NK-92 (cell line): ENCODE results near the gene LAMC1.

Source experiments
- DNase-seq: peaks from one replicate; lab custom pipeline; 2025; ENCODE audit not compliant: unreplicated experiment; lab: John Stamatoyannopoulos, UW

Gene LAMC1

DNA sequence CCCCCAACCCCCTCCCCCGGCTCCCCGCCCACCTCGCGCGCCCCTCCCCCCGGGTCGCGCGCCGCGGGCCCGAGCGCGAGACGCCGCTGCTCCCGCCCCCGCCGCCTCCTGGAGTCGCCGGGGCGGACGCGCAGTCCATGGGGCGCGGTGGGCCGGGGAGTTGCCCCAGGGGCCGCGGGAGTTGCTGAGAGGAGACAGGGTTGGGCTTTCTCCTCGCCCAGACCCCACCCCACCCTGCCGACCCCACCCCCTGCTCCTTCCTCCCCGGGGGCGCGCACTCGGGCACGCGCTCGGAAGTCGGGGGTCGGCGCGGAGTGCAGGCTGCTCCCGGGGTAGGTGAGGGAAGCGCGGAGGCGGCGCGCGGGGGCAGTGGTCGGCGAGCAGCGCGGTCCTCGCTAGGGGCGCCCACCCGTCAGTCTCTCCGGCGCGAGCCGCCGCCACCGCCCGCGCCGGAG is at the start of gene LAMC1:
Gene LAMC1, plus strand, starts transcription at position 275 of the 455 bp plus-strand sequence. CDS start 297 bp downstream, outside the sequence.
- no peak for DNase-seq

DNA sequence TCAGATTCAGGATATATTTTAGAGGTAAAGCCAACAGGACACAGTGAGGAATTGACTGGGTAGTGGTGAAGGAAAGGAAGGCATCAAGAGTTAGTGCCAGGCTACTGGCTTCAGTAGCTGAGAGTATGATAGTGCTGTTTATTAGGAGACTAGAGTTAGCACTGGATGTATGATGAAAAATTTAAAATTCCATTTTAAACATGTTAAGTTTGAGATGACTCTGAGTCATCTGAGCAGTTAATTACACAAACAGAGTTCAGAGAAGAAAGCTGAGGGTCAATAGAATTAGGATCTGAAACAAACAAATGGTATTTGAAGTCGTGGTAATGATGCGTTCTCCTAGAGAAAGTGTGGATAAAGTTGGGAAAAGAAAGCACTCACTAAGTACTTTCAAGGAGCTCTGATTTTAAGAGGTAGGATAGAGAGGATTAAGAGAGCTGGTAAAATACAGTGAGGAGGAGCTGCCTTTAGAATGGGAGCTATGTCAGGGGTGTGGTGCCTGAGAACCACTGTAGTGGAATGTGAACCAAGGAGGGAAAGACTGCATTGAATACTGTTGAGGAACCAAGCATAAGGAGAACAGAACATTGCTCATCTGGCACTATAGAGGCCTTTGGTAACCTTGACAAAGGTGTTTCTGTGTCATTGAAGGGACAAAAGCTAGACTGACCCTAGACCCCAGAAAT is 48.6 kb upstream of the LAMC1 start:
- DNase-seq: no peak

DNA sequence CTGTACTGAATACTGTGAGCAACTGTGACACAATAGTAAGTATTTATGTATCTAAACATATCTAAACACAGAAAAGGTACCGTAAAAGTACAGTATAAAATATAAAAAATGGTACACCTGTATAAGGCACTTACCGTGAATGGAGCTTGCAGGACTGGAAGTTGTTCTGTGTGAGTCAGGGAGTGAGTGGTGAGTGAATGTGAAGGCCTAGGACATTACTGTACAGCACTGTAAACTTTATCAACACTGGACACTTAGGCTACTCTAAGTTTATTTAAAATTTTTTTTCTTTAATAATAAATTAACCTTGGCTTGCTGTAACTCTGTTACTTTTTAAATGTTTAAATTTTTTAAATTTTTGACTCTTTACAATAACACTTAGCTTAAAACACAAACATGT is 45.7 kb upstream of the LAMC1 start:
- no peak for DNase-seq

DNA sequence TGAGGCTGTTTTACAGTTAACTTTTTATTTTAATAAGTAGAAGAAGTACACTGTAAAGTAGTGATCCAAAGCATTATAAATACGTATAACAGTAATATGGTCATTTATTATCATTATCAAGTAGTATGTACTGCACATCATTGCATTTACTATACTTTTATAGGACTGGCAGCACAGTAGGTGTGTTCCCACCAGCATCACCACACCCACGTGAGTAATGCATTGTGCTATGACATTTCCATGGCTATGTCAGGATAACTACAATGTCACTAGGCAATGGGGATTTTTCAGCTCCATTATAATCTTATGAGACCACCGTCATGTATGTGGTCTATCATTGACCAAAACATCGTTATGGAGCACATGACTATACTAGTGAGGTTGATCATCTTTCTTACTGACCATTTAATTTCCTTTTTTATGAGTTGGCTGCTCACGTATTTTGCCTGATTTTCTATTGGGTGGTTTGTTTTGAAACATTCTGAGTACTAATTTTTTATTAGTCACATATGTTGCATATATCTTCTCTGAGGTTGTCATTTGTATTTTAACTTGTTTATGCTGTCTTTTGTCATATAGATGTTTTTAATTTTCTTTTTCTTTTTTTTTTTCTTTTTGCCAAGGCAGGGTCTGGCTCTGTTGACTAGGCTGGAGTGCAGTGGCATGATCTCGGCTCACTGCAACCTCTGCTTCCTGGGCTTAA is 44.9 kb upstream of the LAMC1 start:
- DNase-seq: no peak

DNA sequence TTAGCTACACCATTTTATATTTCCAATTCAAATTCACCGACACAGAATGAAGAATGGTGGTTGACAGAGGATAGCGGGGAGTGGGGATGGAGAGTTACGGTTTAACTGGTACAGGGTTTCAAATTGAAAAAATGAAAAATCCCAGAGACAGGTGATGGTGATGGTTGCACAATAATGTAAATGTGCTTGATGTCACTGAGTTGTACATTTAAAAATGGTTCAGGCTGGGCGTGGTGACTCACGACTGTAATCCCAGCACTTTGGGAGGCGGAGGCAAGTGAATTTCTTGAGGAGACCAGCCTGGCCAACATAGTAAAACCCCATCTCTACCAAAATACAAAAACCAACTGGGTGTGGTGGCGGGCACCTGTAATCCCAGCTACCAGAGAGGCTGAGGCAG is 39.1 kb upstream of the LAMC1 start:
- DNase-seq: no peak

DNA sequence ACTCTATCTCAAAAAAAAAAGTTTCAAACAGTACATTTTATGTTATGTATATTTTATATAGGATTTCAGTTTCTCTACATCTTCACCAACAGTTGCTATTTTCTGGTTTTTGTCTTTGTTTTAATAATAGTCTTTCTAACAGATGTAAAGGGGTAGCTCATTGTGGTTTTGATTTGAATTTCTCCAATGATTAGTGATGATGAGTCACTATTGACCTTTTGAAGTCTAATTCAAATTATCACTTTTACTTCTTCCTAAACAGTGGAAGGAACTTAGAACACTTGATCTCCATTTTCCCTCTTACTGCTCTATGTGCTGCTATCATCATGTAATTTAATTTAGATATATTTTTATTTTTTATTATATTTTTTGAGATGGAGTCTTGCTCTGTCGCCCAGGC is 38.6 kb upstream of the LAMC1 start:
- DNase-seq: no peak

DNA sequence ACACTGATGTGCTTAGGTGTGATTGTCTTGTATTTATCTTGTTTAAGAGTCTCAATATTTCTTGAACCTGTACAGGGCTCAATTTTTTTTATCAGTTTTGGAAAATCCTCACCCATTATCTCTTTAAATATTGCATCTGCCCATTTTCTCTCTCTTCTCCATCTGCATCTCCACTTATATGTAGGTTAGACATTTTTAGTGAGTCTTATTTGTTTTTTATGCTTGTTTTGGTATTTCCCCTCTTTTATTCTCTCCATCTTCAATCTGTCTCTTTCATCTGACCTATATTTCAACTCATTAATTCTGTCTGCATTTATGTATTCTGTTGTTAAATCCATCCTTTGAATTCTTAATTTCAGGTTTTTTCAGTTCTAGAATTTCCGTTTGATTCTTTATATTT is 37.3 kb upstream of the LAMC1 start:
- DNase-seq: no peak

DNA sequence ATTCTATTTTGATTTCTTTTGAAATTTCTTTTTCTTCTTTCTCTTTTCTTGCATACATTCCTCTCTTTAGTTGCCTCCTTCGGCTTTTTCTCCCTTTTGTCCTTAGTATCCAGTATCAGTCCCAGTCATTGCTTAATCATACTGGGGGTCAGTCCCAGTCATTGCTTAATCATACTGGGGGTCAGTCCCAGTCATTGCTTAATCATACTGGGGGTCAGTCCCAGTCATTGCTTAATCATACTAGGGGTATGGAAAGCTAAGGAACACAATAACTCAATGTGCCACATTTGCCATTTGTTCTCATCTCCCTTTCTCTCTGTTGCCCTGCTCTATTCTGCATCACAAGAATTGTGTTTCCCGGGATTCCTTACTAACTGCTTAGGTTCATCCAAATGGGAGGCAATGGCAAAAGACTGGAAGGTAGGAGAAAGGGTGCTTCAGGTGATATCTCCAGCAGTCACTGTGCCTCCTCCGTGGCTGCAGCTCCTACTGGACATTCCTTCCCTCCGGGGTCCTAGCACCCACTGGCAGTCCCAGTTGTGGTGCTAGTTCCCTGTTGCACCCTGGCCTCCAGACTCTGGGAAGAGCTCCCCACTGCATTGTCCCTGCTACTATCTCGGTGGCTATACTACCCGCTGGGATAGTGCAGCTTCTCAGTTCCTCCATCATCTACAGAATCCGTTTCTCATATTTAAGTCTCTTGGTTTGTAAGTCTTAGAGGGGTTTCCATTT is 32.6 kb upstream of the LAMC1 start:
- DNase-seq: no peak

DNA sequence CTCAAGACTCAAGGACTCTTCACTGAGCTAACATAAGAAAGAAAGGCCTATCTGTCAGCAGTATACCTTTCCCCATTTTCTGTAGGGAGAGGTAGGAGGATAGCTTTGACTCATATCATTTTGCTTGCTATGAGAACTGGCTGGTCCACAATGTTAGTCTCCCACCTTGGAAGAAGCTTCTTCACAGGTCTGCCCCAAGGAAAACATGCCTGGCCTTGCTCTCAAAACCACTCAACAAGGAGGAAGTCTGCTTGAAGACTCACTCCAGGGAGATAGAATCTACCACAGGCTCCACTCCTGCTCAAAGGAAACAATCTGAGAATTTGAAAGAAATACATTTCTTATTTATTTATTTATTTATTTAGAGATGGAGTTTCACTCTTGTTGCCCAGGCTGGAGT is 29.5 kb upstream of the LAMC1 start:
- no peak for DNase-seq

DNA sequence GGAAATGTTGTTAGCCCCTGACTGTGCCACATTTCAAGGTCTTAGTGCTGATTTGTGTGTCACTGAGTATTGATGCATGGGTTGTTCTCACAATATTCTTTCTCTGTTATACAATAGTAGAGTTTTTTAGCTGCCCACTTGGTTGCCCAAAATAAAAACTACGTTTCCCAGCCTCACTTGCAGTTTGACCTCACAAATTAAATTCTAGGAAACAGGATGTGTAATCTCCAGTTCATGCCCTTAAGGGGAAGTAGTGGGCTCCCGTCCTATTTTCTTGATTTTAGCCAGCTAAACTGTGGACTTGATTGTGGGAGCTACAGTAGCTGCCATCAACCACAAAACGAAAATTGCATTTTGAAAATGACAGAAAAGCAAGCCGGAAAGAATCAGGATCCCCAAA is 27.3 kb upstream of the LAMC1 start:
- DNase-seq: no peak

DNA sequence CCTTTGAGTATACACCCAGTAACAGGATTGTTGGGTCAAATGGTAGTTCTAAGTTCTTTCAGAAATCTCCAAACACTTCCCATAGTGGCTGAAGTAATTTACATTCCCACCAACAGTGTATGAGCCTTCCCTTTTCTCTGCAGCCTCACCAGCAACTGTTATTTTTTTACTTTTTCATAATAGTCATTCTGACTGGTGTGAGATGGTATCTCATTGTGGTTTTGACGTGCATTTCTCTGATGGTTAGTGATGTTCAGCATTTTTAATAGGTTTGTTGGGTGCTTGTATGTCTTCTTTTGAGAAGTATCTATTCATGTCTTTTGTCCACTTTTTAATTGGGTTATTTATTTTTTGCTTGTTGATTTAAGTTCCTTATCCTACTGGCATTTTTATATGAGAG is 26.4 kb upstream of the LAMC1 start:
- DNase-seq: no peak

DNA sequence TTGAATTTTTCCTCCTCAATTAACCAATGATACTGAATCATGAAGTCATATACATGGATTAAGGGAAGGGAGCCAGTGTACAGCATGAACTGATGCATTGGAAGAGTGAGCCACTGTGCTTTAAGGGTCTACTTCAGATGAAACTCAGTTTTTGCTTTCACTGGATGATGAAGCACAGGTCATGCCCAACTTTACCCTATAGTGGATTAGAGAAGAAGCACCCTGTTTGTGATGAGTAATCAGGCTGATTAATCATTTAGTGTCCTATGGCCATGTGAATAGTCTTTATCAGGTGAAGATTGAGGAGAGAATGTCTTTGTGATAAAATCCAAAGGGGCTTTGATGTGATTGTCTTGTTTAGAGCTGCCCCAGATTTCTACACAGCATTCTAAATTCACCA is 24.7 kb upstream of the LAMC1 start:
- no peak for DNase-seq

DNA sequence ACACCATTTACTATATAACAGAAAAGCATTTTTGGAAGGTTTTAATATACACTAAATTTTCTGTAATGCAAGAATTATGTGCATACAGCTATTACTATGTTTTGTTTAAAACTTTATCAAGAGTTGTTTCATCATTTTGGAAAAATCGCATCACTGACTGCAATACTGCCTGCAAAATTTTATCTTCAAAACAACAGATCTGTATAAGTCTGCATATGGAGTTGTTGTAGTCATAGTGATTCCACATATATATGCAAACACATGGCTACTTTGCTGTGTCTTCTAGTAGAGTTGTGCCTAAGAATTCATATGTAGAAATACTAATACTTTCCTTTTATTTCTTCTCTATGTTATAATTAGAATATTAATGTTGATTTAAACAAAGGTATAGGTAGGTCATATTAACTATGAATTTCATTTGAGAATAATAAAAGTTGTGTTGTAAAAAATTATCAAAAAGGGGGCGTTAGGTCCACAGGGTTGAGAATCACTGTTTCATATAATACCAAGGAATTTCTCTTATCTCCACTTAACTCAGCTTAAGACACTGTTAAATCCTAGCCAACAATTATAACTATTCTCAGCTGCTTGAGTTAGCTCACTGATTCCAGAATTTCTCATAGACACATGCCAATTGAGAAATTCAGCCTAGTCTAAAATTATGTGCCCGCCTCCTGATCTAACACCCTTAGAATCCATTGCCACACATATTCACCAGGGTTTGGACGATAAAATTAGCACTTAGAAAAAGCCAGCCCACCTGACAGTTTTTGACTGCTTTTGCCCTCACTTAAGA is 22.9 kb upstream of the LAMC1 start:
- no peak for DNase-seq

DNA sequence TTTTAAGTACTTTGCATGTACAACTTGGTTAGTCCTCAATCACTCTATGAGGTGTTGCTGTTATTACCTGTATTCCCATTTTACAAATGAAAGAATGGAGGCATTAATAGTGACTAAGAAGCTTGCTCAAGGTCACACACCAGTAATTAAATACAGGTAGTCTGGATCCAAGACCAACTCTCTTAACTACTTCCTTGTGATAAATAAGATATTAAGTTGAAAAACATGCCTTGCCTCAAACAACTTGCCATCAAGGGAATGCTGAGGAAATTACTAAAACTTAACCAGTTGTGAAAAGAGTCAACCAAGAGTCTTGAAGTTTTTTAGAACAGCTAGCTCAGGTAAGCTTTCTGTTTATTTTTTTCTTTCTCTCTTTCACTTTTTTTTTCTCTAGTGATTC is 21.0 kb upstream of the LAMC1 start:
- DNase-seq: no peak

DNA sequence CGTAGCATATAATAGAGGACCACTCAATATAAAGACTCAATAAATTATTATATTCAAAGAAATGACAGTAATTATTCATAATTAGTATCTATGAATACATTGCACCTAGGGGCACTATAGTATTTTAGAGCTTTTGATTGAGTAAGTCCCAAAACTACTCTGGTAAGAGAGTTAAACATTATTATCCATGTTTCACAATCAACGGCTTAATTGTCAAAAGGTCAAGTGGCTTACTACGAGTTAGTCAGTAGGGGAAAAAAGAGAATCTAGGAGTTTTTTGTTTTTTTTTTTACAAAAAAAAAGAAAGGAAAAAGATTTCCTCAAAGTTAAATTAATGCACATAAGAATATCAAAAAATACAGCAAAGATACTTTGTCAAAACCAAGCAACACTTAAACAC is 20.4 kb upstream of the LAMC1 start:
- no peak for DNase-seq

DNA sequence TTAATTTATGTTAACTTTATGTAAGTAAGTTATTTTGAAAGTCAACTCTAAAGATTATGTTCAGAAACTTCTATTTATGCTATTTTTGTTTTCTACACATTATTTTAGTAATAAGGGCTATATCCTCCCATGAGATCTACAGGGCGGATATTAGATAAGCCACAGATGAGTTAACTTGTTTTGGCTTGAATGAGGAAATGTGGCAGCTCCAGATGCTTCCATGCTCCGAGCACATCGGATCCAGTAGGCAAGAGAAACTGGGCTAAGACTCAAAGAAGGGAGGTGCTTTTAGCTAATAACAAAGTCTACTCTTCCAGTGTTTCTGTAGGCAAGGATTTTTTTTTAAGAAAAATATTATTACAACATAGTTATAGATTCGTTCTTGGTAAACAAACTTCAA is 20.0 kb upstream of the LAMC1 start:
- no peak for DNase-seq

DNA sequence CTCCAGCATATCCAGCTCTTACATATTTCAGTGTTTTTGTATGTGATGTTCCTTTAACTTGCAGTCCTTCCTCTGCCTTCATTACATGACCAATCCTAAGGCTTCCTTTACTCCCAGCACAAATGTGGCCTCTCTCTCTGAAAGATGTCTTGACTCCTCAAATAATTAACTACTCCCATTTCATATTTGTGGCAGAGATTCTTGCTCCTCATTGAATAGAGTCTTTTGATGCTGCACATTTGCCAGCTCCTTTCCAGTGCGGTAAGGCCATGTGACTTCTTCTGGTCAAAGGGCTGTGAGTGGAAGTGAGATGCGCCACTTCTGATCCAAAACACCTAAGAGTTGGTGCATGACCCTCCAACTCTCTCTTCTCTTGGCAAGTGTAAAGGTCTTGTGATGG is 19.1 kb upstream of the LAMC1 start:
- no peak for DNase-seq

DNA sequence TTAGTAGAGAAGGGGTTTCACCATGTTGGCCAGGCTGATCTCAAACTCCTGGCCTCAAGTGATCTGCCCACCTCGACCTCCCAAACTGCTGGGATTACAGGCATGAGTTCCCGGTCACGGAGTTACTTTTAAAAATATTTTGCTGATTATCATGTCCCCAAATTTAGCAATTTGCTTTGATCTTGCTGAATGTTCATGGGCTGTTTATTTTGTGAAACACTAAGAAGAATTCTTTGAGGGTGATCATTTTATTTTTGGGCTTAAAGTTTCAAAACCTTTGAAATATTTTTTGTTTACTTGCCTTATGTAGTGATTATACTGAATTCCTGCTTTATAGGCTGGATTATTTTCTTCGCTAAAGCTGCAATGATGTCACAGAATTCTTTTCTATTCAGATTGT is 11.4 kb upstream of the LAMC1 start:
- DNase-seq: no peak

DNA sequence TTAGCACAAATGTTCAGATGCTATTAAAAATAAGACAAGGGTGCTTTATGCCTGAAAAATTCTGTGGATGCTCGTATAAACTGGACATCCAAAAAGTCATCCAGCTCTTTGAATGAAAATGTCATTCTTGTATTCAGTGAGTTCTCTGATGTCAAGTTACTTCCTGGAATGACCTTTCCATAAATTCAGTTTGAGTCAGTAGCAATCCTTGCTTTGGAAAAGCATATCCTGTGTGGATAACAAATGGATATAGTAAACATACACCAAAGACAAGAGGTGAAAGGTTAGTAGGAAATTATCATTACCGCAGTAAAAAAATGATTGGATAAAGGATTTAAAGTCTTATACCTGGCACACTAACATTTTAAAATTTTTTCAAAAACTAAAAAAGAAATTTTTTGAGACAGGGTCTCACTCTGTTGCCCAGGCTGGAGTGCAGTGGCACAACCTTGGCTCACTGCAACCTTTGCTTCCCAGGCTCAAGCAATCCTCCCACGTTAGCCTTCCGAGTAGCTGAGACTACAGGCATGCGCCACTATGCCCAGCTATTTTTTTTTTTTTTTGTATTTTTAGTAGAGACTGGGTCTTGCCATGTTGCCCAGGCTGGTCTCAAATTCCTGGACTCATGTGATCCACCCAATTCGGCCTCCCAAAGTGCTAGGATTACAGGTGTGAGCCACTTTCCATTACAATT is 10.8 kb upstream of the LAMC1 start:
- no peak for DNase-seq

DNA sequence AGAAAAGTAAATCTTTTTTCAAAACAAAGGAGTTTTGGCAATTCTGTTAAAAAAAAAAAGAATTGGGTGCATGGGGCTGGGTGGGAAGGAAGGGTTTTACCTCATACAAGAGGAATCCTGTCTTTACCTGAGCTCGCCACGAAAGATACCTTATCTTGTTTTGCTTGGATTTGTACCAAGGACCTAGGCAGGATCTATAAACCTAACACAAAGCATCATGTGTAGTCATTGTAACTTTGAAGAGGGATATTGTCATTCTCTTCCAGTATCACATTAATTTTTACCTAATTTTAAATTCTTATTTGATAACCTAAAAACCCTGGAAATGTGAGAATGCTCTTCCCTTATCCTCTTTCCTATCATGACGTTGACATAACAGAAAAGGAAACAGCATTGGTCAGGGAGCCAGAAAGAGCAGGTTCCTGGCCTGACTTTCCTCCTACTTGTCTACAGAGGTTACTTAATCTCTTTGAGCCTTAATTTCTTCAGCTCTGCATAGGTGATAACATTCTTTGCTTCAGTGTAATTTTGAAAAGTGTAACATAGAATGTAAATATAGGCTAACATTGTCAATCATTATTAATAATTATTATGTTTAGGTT is 4.0 kb upstream of the LAMC1 start:
- DNase-seq: no peak
